ENCODE measurements around the gene PTDSS2. TPM values are rescaled to one million over a fixed set of nuclear protein-coding genes. Genes with fewer than 3 reads are reported as not detected.
A peak's percentile ranks its signal among the peaks of the same experiment; 100 is the strongest.

PTDSS2 gene
- total and polyA plus RNA-seq, 2 experiments from 2014 or later, result 22.7 to 145 TPM

GRCh38 chr11:443542-444199, 6.4 kb upstream of the PTDSS2 start:
- Mint-ChIP-seq H3K27me3 (ENCODE audit: insufficient read depth, low read depth, poor library complexity) (peaks cover 32% of the 10 kb centered on the region), H3K4me3 (no peak overlapping the region), H3K9me3 (no peaks in the 10 kb centered on the region), H3K36me3 (ENCODE audit: low read depth) (no peaks in the 10 kb centered on the region), H3K4me1 (peaks cover 11% of the 10 kb centered on the region), H3K27ac (no peak overlapping the region)
- H3K4me1 ChIP-seq (ENCODE audit: insufficient read depth), result peaks cover 4% of the 10 kb centered on the region
- no peak overlapping the region for H3K27ac ChIP-seq (ENCODE audit: low read depth)
- DNase-seq (ENCODE audit: low spot score) (peak; percentile 43), ATAC-seq (no peak)
- H3F3A ChIP-seq (replicated peaks; ENCODE audit: low read depth), result peaks cover 16% of the 10 kb centered on the region
- H4K20me1 ChIP-seq (replicated peaks; ENCODE audit: insufficient read depth), result no peaks in the 10 kb centered on the region
- no peaks in the 10 kb centered on the region for H3K79me2 ChIP-seq (replicated peaks; ENCODE audit: insufficient read depth)
- no peaks in the 10 kb centered on the region for H3K9me2 ChIP-seq (ENCODE audit: insufficient read depth)
- no peaks in the 10 kb centered on the region for H3K36me3 ChIP-seq (ENCODE audit: insufficient read depth)
- H3K4me3 ChIP-seq, result no peak overlapping the region
- H3K4me2 ChIP-seq, result no peak overlapping the region
- no peaks in the 10 kb centered on the region for H3K27me3 ChIP-seq (ENCODE audit: insufficient read depth)
- no peak overlapping the region for H2AFZ ChIP-seq
- TF ChIP-seq REST (IDR thresholded peaks at IDR 0.05; ENCODE audit: unreplicated experiment), result no peak
- TF ChIP-seq ZNF331 (CRISPR knock-in tag; IDR thresholded peaks at IDR 0.05; ENCODE audit: low read depth), result no peak
- no peak for TF ChIP-seq ZNF114 (CRISPR knock-in tag; IDR thresholded peaks at IDR 0.05)
- no peak for TF ChIP-seq EZH2phosphoT487 (IDR thresholded peaks at IDR 0.05; ENCODE audit: unreplicated experiment)
- no peak for TF ChIP-seq NANOG (IDR thresholded peaks at IDR 0.05; ENCODE audit: borderline replicate concordance)
- TF ChIP-seq ZNF462 (CRISPR knock-in tag; IDR thresholded peaks at IDR 0.05), result no peak
- no peak for TF ChIP-seq CREB1 (CRISPR knock-in tag; IDR thresholded peaks at IDR 0.05; ENCODE audit: low read depth)
- TF ChIP-seq ETS1 (IDR thresholded peaks at IDR 0.05), result no peak
- no peak for TF ChIP-seq JUNB (IDR thresholded peaks at IDR 0.05; ENCODE audit: unreplicated experiment)
- no peak for TF ChIP-seq CTCF (conservative IDR thresholded peaks at IDR 0.05; ENCODE audit: low read depth in 2 of 2)
- TF ChIP-seq STAT1 (IDR thresholded peaks at IDR 0.05; ENCODE audit: unreplicated experiment), result no peak
- TF ChIP-seq POLR2AphosphoS5 (IDR thresholded peaks at IDR 0.05; ENCODE audit: low read depth), result no peak
- TF ChIP-seq EZH2 (IDR thresholded peaks at IDR 0.05; ENCODE audit: low read depth, unreplicated experiment), result no peak

Measured in GM23338 (cell line).